GF-D8 (cell line): ENCODE results near the gene ZNF628.

Experiments
- DNase-seq: peaks from one replicate; lab custom pipeline; 2025; lab: John Stamatoyannopoulos, UW

Gene ZNF628

DNA sequence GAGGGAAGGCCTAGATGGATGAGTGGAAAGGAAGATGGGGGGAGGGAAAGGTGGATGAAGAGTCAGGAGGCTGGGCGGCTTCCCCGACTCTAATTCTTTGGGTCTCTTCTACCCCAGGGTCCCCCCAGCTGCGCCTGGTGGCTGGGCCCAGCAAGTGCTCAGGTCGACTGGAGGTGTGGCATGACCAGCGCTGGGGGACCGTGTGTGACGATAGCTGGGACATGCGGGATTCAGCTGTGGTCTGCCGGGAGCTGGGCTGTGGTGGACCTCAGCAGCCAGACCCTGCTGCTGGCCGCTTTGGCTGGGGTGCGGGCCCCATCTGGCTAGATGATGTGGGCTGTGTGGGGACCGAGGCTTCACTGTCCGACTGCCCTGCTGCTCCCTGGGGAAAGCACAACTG is 21.3 kb downstream of the ZNF628 start:
- no peak for DNase-seq

DNA sequence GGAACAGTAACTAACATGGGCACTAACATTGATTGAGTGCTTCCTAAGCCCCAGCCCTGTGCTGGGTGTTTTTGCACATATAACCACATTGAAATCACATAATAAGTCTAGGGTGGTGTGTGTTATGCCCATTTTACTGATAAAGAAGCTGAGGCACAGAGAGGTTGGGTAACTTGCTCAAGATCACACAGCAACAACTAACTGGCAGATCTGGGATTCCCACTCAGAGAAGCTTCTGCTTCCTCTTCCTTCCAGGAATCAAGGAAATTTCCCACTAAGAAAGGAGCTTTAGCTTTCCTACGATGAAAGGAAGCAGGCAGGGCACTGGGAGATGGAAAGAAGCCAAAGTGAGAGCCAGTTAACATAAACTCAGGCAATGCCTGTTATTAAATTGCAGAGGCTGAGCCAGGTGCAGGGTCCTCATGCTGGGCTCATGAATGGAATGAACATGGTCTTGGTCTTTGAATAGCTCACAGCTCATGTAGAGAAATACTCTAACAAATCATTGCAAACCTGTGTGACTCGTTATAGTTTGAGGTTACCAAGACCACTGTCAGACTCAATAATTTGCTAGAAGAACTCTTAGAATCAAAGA is 21.9 kb downstream of the ZNF628 start:
- DNase-seq = no peak

DNA sequence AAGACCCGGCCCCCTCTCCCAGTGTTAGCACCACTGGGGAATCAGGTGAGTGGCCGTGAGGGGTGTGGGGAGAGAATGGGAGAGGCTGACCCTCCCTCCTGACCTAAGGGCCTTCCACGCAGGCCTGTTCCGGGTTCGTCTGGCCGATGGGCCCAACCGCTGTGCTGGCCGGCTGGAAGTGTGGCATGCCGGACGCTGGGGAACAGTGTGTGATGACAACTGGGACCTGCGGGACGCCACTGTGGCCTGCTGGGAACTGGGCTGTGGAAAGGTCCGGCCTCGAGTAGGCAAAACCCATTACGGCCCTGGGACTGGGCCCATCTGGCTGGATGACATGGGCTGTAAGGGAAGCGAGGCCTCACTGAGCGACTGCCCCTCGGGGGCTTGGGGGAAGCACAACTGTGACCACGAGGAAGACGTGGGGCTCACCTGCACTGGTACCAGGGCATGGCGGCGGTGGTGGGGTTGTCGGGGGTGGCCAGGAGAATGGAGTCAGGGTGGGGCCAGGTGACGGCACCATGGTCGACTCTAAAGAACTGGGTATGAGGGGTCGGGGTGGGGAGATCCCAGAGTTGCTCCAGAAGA is 24.0 kb downstream of the ZNF628 start:
- no peak for DNase-seq

DNA sequence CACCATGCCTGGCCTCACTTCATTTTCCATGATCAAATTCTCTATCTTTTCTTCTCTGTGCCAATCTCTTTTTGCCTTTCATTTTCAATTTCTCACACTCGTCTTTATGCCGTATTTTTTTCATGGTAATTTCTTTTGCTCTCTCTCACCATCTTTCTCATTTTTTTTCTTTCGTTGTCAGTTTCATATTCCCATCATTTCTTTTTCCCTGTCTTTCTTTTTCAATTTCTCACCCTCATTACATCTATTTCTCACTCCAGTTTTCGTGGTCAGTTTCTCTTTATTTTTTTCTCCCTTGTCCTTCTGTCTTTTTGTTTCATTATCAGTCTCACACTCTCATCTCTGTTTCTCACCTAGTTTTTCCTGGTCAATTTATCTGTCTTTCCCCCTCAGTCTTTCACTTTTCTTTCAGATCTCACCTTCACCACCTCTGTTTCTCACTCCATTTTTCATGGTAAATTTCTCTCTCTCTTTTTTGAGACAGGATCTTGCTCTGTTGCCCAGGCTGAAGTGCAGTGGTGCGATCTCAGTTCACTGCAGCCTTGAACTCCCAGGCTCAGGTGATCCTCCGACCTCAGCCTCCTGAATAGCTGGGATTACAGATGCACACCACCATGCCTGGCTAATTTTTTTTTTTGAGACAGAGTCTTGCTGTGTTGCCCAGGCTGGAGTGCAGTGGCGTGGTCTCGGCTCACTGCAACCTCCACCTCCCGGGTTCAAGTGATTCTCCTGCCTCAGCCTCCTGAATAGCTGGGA is 26.0 kb downstream of the ZNF628 start:
- no peak for DNase-seq

DNA sequence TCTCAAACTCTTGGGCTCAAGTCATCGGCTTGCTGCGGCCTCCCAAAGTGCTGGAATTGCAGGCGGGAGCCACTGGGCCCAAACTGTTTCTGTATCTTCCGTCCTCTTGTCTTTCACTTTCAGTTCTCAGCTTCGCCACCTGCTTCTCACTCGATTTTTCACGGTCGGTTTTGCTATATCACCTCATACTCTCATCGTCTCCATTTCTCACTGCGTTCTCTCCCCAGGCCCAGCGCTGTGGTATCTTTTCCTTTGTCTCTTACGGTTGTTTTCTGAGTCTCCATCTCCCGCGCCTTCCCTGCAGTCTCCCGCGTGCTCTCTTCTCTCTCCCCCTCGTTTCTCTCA is 26.7 kb downstream of the ZNF628 start:
- DNase-seq = no peak

DNA sequence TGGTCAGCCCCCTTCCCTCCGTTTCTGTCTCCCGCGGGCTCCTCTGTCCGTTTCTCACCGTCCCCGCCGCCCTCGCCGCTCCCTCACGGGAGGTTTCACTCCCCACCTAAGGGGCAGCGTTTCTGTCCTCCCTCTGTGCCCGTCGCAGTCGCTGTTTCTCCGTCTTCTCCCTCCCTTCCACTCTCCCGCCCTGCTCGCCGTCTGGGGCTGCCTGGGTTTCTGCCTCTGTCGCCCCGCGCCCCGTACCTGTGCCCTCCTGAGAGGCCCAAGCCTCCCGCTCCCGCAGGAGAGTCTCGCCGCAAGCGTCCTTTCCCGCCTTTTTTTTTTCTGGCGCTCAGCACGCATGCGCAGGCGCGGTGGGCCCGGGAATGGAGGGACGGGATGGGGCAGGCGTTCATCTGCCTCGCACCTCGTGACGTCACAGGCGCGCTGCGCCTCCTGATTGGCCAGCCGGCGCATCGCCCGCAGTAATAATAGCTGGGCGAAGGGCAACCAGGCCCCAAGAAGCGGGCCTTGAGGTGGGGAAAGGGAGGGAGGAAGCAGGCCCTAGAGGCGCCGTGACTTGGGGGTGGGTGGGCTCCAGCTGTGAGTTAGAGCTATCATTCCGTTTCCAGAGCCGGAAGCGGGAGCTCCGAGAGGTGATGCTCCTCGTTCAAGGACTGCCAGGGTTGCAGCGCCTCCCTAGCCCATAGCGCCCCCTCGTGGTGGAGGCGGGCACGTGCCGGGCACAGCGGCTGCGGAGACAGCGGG is 27.3 kb downstream of the ZNF628 start:
- peak; percentile 48 for DNase-seq

DNA sequence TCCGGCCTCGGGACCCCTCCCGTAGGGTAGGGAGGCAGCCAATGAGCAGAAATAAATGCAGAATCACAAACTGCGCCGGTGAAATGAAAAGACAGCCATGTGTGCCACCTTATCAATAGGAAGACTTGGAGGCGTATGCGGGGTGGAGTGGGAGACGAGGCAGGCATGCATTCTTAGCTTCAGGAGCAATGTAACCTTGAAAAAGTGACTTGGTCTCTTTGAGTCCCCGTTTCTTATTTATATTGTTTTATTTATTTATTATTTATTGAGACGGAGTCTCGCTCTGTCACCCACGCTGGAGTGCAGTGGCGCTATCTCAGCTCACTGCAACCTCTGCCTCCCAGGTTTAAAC is 27.8 kb downstream of the ZNF628 start:
- no peak for DNase-seq

DNA sequence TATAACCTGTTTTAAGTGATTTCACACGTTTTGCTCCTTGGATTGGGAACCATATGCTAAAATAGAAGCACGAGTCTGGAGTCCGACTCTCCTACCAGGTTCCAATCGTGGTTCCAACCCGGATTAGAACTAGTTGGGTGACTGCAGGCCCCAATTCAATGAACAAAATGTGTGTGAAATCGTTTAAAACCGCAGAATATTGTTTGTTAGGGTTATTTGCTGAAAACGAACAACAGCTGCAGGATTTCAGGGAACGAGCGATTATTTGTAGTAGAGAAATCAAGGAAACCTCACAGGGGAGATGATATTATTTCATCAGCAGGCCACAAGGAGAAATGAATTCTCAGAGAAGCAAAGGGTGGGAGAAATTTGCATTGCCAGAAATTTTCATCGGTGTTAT is 28.6 kb downstream of the ZNF628 start:
- no peak for DNase-seq

DNA sequence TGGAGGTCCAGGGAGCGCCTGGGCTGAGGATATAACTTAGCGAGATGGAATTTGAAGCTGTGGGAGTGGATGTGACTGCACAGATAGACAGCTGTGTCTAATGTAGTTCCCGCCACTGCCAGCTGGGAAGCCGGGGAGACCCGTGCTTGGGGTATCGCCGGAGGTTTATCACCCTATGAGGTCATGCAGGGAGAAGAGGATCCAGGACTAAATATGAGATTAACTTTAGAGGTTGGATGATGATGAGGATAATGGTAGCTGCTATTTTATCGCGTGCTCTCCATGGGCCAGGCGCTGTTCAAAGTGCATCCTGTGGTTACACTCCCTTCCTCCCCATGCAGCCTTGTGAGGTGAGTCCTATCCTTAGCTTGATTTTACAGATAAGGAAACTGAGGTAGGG is 31.7 kb downstream of the ZNF628 start:
- no peak for DNase-seq

DNA sequence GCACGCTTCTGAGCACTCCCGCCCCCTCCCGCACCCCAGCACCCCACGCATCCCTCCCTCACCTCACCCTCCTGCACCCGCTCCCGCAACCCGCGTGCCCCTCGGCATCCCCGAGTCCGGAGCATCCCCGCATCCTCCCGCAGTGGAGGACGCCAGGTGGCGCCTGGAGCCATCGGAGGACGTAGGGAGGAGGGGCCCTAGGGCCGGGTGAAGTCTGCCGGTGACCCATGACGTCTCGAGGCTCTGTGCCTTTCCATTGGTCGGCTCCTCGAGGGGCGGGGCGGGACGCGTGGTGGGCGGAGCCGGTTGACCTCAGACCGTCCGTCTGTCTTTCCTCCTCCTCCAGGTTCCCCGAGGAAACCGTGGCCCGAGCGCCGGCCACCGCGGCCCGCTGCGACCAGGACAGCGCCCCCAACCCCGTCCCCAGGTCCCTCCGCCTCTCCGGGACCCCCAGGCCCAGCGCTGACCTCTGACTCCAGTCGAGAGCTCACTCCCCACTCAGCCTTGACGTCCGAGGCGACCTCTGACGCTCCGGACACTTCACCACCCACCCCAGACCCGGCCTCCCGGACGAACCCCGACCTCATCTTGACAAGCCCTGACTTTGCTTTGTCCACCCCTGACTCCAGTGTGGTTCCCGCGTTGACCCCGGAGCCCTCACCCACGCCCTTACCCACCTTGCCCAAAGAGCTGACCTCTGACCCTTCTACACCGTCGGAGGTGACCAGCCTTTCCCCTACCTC is 40.6 kb downstream of the ZNF628 start:
- DNase-seq = peak; percentile 62

DNA sequence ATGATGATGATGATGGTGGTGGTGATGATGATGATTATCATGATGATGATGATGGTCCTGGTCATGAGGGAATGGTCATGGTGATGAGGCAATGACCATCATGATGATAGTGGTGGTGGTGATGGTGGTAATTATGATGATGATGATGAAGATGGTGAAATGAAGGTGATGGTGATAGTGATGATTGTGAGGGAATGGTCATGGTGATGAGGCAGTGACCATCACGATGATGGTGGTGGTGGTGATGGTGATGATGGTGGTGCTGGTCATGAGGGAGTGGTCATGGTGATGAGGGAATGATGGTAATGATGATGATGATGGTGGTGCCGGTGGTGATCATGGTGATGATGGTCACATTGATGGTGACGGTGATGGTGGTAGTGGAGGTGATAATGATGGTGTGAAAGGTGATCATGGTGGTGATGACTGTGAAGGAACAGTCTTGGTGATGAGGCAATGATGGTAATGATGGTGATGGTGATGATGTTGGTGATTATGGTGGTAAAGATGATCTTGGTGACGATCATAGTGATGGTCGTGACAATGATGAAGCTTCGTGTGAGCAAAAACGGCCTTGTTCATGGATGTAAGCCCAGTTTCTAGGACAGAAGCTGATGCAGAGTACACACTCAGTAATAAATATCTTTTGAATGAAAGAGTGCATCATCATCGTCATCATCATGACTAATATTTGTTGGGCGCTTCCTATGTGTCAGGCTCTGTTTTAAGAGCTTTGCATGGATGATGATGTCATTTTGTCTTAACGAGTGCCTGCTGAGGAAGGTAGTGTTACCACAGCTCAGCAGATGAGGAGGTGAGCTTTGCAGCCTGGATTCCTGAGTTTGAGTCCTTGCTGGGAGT is 43.3 kb downstream of the ZNF628 start:
- no peak for DNase-seq

DNA sequence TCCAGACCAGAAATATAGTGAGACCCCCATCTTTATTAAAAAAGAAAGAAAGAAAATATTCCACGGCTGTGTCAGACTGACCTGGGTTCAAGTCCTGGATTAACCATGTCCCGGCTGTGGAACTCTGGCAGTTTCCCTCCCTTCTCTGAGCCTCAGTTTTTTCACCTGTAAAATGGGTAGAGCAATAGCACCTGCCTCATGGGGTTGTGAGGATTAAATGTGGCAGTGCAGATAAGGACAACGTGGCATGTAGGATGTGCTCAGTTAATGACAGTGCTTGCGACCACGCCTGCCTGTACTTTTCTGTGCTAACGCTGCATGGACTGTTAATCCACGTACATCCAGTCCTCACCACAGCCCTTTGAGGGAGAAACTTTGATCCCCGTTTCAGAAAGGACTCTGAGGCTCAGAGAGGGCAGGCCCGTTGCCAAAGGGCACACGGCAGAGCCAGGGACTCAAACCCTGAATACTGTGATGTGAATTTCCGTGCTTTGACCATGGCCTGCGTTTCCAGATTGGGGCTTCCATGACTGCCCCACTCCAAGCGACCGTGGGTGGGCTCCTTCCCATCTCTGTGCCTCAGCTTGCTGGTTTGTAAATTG is 44.4 kb downstream of the ZNF628 start:
- DNase-seq = no peak

DNA sequence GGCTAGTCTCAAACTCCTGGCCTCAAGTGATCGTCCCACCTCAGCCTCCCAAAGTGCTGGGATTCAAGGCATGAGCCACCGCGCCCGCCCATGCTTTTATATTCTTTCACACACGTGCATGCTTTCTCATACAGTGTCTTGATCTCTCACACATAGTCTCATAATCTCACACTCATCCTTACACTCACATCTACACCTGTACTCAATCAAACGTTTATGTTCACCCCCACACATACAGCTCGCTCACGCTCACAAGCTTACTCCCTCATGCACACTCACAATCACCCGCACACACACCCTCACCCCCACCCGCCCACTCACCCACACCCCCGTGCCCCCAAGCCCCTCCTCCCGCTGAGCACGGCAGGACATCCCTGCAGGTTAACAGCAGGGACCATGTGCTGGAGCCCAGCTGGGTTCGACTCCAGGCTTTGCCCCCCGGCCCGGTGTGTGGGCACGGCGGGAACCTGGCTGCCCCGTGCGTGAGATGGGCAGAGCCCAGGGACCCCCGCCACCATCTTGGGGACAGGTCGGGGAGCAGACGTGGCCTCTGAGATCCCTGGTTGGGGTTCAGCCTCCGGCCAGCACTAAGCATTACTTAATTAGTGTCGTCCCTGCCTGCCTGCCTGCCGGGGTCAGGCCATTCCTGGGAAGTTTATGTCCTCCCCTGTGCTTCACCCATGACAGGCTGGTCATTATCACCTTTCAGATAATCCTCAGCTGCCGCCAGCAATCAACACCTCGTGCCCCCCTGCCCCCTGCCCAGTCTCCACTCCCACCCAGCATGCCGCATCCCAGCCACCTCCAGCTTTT is 49.1 kb downstream of the ZNF628 start:
- no peak for DNase-seq

DNA sequence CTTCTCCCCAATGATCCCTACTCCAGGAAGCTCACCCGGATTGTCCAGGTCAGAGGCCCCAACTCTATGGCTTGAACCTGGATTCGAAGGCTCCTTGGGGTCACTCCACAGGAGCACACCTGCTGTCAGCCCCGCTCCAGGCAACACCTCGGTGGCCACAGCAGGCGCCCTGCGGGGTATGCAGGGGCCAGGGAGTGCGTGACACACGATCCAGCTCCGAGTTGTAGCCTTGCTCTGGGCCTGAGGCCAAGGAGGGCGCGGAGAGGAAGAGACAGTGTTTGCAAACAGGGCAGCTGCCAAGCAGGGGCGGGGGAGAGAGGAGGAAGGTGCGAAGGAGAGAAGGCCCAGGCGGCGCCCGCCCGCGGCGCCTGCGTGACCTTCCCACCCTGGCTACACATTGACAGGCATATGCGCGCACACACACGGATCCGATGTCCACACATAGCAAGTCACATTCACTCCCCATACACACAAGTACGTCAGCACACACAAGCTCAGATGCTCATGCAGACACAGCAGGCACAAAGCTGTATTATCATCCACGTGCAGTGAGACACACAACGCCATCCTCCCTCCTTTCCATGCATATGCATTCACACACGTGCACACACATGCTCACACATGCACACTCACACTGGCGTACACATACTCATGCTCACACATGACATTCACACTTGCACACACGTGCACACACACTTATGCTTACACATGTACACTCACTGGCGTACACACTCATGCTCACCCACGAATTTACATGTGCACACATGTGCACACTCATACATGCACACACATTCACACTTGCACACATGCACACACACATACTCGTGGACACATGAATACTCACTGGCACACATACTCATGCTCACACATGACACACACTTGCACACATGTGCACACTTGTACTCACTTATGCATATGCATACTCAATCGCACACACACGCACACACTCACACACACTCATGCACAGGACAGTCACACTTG is 50.1 kb downstream of the ZNF628 start:
- peak; percentile 49 for DNase-seq

DNA sequence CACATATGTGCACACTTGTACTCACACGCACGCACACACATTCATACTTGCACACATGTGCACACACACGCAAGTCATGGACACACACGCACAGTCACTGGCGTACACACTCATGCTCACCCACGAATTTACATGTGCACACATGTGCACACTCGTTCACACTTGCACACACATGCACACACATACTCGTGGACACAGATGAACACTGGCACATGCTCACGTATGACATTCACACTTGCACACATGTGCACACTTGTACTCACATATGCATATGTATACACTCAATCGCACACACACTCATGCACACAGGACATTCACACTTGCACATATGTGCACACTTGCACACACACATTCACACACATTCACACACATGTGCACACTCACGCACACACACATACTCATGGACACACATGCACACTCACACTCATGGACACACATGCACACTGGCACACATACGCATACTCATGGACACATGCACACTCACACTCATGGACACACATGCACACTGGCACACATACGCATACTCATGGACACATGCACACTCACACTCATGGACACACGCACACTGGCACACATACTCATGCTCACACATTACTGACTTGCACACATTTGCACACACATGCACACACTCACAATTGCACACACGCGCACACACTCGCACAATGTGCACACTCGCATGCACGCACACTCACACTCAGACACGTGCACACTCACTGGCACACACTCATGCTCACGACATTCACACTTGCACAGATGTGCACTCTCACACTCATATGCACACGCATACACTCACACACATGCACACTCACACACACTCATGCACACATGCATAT is 51.0 kb downstream of the ZNF628 start:
- DNase-seq = no peak

DNA sequence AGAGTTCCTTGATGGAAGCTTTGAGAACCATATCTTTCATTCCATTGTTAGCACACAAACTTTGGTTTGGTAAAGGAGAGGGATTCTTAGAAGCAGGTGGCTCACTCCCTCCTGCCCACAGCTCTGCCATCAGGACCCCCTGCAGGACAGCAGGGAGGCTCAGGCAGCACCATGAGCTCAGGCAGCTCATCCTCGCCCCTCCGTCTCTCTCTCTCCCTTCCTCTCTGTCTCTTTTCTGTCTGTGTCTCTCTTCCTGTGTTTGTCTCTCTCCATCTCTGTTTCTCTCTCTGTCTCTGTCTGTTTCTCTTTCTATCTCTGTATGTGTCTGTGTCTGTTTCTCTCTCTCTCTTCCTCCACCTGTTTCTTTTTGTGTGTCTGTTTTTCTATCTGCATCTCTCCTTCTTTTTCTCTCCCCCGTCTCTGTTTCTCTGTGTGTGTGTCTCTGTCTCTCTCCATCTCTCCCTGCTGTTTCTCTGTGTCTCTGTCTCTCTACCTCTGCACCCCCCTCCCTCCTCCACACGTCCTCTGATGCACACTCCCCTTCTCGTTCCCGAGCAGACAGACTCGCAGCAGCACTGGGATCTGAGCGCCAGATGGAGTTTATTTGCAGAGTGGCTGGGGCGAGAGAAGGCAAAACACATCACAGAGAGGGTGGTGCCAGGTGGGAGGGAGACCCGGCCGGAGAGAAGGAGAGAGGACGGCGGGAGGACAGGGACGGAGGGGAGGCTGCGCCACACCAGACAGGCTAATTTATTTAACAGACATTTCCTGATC is 51.8 kb downstream of the ZNF628 start:
- DNase-seq = no peak

DNA sequence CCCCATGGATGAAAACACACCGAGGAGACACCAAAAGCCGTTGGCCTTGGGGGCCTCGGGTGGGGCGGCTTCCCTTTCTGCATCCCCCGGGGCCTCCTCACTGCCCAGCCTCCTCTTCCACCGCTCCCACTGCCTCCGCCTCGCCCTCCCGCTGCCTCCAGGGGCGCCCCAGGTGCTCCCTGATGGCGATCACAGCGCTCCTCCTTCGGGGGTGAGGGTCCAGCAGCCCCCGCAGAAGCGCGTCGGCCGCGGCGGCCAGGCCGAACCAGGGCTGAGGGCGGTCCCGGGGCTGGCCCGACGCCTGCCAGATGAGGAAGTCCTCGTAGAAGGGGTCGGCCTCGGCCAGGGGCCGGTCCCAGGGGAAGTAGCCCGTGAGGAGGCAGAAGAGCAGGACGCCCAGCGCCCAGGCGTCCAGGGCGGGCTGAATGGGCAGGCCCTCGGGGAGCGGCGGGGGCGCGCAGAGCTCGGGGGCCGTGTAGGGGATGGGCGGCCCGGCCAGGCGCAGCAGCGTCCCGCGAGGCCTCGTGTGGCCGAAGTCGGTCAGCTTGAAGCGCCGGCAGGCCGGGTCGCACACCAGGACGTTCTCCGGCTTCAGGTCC is 53.3 kb downstream of the ZNF628 start:
- no peak for DNase-seq
